Tibial nerve (tissue), 3 donors: ENCODE data around the gene MRAP.
"Not testable (repeated sequence)": the region's sequence is repeated elsewhere in the genome, so short reads cannot be mapped to it uniquely, and the experiment has no call there.

Source experiments
- CTCF ChIP-seq, 5 experiments: fragments of 200-600 bp in 3 of 5; fragments of 450-650 bp in 2 of 5; sonication (generic) in 3 of 5; IDR thresholded peaks; one replicate each; pipeline ENCODE4 v1.5.1; 2016 to 2019; ENCODE audit warnings: antibody characterized with exemption in 5 of 5, mild to moderate bottlenecking in 3 of 5, moderate library complexity in 2 of 5
- POLR2A ChIP-seq, 2 donors: fragments of 450-650 bp; IDR thresholded peaks; one replicate each; pipeline ENCODE4 v1.6.1; 2017; ENCODE audit warnings: antibody characterized with exemption in 2 of 2, mild to moderate bottlenecking in 2 of 2, moderate library complexity in 2 of 2

GRCh38 chr21:32265321-32265720, 33.3 kb upstream of the MRAP start:
- not testable (repeated sequence) for TF ChIP-seq POLR2A, CTCF (IDR thresholded peaks at IDR 0.05)
